HG03064 (cell line): ENCODE results near the gene SRSF8.
"Not testable (repeated sequence)": the region's sequence is repeated elsewhere in the genome, so short reads cannot be mapped to it uniquely, and the experiment has no call there.

Experiments
- ATAC-seq: cut with Tn5 transposase; IDR thresholded peaks from one replicate; pipeline ENCODE4 v1.9.1; 2021; ENCODE audit warnings: low read depth; ENCODE audit not compliant: unreplicated experiment

Gene SRSF8

GRCh38 chr11:95093548-95093947 lies 26.8 kb downstream of the SRSF8 start:
- ATAC-seq, result no peak

- peak; percentile 69 for ATAC-seq
These were observed 29.3 kb downstream of the SRSF8 start for GRCh38 chr11:95095858-95096587.

- no peak for ATAC-seq
These were observed 30.5 kb downstream of the SRSF8 start for GRCh38 chr11:95097209-95097608.

- no peak for ATAC-seq
These were observed 32.1 kb downstream of the SRSF8 start for GRCh38 chr11:95098826-95099225.

GRCh38 chr11:95100191-95100648 lies 33.5 kb downstream of the SRSF8 start:
- ATAC-seq, result no peak

GRCh38 chr11:95100856-95101507 lies 34.3 kb downstream of the SRSF8 start:
- ATAC-seq, result no peak

- no peak for ATAC-seq
These were observed 35.2 kb downstream of the SRSF8 start for GRCh38 chr11:95101935-95102334.

GRCh38 chr11:95102733-95103132 lies 36.0 kb downstream of the SRSF8 start:
- no peak for ATAC-seq

GRCh38 chr11:95103701-95104100 lies 37.0 kb downstream of the SRSF8 start:
- no peak for ATAC-seq

- no peak for ATAC-seq
These were observed 37.6 kb downstream of the SRSF8 start for GRCh38 chr11:95104121-95104830.

GRCh38 chr11:95104856-95105255 lies 38.1 kb downstream of the SRSF8 start:
- ATAC-seq, result no peak

- no peak for ATAC-seq
These were observed 41.5 kb downstream of the SRSF8 start for GRCh38 chr11:95108159-95108611.

- no peak for ATAC-seq
These were observed 42.2 kb downstream of the SRSF8 start for GRCh38 chr11:95108671-95109551.

GRCh38 chr11:95111471-95111870 lies 44.8 kb downstream of the SRSF8 start:
- not testable (repeated sequence) for ATAC-seq

GRCh38 chr11:95111923-95112540 lies 45.3 kb downstream of the SRSF8 start:
- no peak for ATAC-seq

GRCh38 chr11:95115597-95115996 lies 48.9 kb downstream of the SRSF8 start:
- no peak for ATAC-seq

GRCh38 chr11:95119361-95120060 lies 52.8 kb downstream of the SRSF8 start:
- ATAC-seq, result no peak
